Measurements from ENCODE around the gene CTBP2. TPM values are rescaled to one million over a fixed set of nuclear protein-coding genes. Genes with fewer than 3 reads are reported as not detected.

CTBP2 gene
- 60.9 and 63.6 TPM in 2 replicates for total RNA-seq (2012; rRNA removed)

DNA sequence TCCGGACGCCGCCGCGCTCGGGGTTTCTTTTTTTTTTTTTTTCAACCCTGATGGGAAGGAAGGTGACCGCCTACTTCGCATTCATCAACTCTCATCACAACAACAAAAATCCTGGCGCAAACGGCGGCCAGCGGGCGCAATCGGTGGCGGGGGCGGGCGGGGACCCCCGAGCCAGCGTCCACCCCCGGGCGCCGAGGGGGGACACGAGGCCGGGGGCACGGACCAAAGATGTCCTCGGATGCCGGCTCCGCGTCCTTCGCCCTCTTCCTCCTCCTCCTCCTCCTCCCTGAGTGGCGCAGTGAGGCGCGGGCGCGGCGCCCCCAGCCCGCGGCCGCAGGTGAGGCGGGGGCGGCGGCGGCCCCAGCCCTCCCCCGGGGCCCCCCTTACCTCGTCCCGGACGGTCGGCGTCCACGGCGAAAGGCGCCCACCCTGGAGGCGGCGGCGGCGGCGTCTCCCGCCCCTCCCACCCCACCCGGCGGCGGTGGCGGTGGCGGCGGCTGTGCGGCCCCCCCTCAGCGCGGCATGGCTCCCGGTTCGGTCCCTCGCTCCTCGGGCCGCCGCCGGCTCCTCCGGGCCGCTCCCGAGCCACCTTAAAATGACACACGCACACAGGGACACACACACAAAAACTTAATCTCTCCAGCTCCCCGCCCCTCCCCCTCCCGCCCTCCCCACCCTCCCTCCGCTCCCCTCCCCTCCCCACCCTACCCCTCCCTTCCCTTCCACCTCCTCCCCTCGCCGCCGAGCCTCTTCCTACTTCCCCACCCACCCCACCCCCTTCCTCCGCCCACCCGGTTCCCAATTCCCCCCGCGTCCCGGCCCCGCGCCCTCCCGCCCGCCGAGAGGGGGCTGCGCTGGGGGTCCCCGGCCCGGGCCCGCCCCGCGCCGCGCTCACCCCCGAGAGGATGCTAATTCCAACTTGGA is at the start of gene CTBP2:
Gene CTBP2 (minus strand): TSS at position 632 of the 924 bp plus-strand sequence.
- Histone ChIP-seq H3K9ac (ENCODE audit: low read depth, low read length) (peak within 1 kb of the TSS; percentile 89), H3K4me1 (ENCODE audit: control insufficient read depth, insufficient read depth, low read length) (peaks cover 32% of the 10 kb centered on the region), H3K36me3 (ENCODE audit: insufficient read depth, low read length) (no peaks in the 10 kb centered on the region), H3K4me2 (ENCODE audit: low read length) (peak within 1 kb of the TSS; percentile 99), H3K9me3 (replicated peaks; ENCODE audit: low read length) (no peaks in the 10 kb centered on the region), H3K27me3 (ENCODE audit: control insufficient read depth, insufficient read depth, low read length) (no peaks in the 10 kb centered on the region), H3K4me3 (ENCODE audit: low read length) (peak within 1 kb of the TSS; percentile 85)

DNA sequence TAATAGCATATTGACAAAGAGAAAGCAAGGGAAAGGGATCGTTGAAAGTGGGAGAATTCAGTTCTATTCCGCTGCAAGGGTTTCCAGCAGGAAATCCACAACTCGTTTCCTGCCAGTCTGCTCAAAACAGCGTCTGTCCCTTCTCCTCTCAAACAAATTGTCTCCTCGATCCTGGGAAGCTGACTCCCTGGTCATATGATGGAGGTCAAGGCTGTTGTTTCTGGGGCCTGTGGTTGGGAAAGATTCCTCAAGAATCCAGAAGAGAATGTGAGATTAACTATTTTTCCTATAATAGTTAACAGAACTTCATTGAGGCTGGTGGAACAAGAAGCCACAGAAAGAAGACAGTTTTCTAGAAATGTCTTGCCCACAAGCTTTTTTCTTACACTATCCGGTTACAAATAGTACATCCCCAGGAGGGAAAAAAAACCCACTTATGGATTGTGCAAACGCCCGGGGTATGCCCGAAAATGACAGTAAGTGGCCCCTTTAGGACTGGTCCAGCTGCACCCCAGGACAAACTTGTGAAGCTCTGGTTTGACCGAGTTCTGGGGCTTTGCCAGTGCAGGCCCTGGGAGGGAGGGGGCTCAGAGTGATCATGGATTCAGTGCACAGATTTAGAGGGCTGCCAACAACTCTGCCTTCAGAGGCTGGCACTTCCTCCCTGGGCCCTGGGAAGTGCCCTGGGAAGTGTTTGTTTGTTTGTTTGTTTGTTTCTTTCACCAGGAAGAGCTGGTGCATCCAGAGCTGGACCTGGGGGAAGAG is 49.4 kb upstream of the CTBP2 start:
- Histone ChIP-seq H3K4me3 (ENCODE audit: low read length) (peak overlapping the region; percentile 39), H3K9me3 (replicated peaks; ENCODE audit: low read length) (no peaks in the 10 kb centered on the region), H3K4me1 (ENCODE audit: control insufficient read depth, insufficient read depth, low read length) (peaks cover 11% of the 10 kb centered on the region), H3K4me2 (ENCODE audit: low read length) (peak overlapping the region; percentile 72), H3K27me3 (ENCODE audit: control insufficient read depth, insufficient read depth, low read length) (peaks cover 24% of the 10 kb centered on the region), H3K9ac (ENCODE audit: low read depth, low read length) (peak overlapping the region; percentile 2), H3K36me3 (ENCODE audit: insufficient read depth, low read length) (no peaks in the 10 kb centered on the region)

DNA sequence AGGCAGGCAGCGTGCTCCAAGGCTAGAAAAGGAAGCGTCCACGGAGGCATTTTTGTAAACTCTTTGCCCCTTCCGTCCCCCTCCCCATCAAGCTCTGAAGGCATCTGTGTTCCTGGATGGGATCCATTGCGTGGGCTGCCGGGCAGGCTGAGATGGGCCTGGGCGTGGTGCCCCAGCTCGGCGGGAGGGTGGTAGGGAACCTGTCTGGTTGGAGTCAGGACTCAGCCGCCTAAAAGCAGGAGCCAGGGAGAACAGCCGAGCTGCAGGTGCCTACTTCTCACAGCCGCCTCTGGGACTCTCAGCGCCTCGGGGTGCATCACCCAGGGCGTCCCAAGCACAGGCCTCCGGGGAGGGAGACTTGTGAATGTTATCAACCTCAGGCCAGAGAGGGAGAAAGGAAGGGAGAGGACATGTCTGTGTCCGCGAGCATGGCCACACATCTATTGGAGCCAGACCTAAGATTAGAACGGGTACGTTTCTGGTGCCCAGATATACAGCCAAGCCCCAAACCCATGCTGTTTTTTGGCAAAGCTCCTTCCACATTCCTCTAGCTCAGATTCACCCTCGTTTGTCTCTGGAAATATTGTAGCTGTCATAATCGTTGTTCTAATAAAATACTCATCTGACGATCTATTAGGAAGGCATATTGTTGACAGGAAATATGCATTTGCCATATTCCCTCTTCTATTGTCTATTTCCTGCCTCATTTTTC is 48.6 kb upstream of the CTBP2 start:
- peaks cover 11% of the 10 kb centered on the region for H3K4me1 ChIP-seq (ENCODE audit: control insufficient read depth, insufficient read depth, low read length)

DNA sequence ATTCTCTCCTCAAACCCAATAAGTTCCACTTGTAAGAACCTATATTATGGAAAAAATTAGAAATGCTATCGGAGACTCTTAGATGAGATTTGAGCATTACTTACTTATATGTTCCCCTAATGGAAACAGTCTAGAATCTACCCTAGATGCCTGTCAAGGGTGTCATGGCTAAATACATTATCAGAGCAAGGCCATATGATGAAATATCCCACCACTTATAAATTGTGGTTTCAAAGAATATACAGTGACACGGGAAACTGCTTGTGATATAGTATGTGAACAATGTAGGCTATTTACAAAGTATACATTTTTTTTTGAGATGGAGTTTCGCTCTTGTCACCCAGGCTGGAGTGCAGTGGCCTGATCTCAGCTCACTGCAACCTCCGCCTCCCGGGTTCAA is 46.3 kb upstream of the CTBP2 start:
- Histone ChIP-seq H3K4me3 (ENCODE audit: low read length) (no peak overlapping the region), H3K9me3 (replicated peaks; ENCODE audit: low read length) (no peaks in the 10 kb centered on the region), H3K4me1 (ENCODE audit: control insufficient read depth, insufficient read depth, low read length) (peaks cover 11% of the 10 kb centered on the region), H3K36me3 (ENCODE audit: insufficient read depth, low read length) (no peaks in the 10 kb centered on the region), H3K27me3 (ENCODE audit: control insufficient read depth, insufficient read depth, low read length) (peaks cover 13% of the 10 kb centered on the region), H3K9ac (ENCODE audit: low read depth, low read length) (no peak overlapping the region), H3K4me2 (ENCODE audit: low read length) (no peak overlapping the region)

More for the DNA sequence above, 48.6 kb upstream of the CTBP2 start:
- H3K4me2 ChIP-seq (ENCODE audit: low read length) = peak overlapping the region; percentile 72
- H3K36me3 ChIP-seq (ENCODE audit: insufficient read depth, low read length) = no peaks in the 10 kb centered on the region
- H3K4me3 ChIP-seq (ENCODE audit: low read length) = peak overlapping the region; percentile 39
- H3K9me3 ChIP-seq (replicated peaks; ENCODE audit: low read length) = no peaks in the 10 kb centered on the region
- no peak overlapping the region for H3K9ac ChIP-seq (ENCODE audit: low read depth, low read length)
- H3K27me3 ChIP-seq (ENCODE audit: control insufficient read depth, insufficient read depth, low read length) = peaks cover 30% of the 10 kb centered on the region

DNA sequence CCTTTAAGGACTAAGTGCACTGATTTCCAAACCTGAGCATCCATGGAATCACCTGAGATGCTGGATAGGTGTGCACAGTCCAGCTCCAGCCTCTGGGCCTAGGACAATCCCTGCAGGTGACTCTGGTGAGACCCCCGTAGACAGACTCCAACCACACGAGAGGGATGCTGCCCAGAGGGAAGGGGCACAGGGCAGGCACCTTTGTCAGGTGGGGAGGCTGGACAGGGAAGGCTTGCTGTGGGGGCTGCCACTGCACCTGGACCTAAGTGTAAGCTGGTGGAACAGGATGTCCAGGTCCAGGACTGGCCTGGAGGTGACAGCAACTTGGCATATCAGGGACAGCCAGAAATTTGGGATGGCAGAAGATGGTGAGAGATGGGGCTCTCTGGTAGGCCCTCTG is 45.1 kb upstream of the CTBP2 start:
- H3K36me3 ChIP-seq (ENCODE audit: insufficient read depth, low read length) = no peaks in the 10 kb centered on the region
- H3K4me1 ChIP-seq (ENCODE audit: control insufficient read depth, insufficient read depth, low read length) = peaks cover 11% of the 10 kb centered on the region
- no peaks in the 10 kb centered on the region for H3K9me3 ChIP-seq (replicated peaks; ENCODE audit: low read length)
- H3K4me2 ChIP-seq (ENCODE audit: low read length) = no peak overlapping the region
- H3K9ac ChIP-seq (ENCODE audit: low read depth, low read length) = no peak overlapping the region
- H3K27me3 ChIP-seq (ENCODE audit: control insufficient read depth, insufficient read depth, low read length) = peaks cover 13% of the 10 kb centered on the region
- no peak overlapping the region for H3K4me3 ChIP-seq (ENCODE audit: low read length)

DNA sequence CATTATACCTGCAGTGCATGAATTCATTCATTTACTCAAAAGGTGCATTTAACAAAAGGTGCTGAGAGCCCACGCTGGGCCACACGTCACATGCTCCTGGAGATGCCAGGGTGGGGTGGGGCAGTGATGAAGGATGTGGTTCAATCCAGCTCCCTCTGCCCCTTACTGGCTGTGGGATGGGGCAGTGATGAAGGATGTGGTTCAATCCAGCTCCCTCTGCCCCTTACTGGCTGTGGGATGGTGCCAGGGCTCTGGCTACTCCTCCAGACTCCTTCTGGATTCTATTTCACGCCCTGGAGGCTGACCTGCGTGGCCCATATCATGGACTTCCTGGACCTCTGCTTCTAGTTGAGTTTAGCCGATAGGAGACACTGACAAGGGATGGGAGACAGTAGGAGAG is 44.0 kb upstream of the CTBP2 start:
- peaks cover 18% of the 10 kb centered on the region for H3K27me3 ChIP-seq (ENCODE audit: control insufficient read depth, insufficient read depth, low read length)
- no peak overlapping the region for H3K9ac ChIP-seq (ENCODE audit: low read depth, low read length)
- no peaks in the 10 kb centered on the region for H3K36me3 ChIP-seq (ENCODE audit: insufficient read depth, low read length)

DNA sequence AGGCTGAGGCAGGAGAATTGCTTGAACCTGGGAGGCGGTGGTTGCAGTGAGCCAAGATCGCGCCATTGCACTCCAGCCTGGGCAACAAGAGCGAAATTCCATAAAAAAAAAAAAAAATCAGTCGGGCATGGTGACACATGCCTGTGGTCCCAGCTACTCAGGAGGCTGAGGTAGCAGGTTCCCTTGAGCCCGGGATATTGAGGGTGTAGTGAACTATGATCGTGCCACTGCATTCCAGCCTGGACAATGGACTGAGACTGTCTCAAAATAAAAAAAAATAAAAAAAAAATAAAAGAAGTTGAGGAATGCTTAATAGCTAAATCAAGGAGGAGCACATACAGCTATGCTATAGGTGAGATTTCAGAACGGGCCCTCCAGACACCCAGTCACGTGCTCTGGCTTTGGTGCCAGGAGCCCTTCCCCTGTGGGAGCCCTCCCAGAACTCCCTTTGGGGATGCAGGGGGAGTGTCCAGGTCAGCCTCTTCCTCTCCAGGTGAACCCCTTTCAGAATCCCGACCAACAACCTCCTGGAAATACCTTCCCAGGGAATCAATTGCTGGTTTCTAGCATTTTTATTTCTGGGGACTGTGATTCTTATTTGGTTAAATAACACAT is 42.9 kb upstream of the CTBP2 start:
- no peak overlapping the region for H3K4me2 ChIP-seq (ENCODE audit: low read length)
- no peak overlapping the region for H3K4me3 ChIP-seq (ENCODE audit: low read length)
- H3K4me1 ChIP-seq (ENCODE audit: control insufficient read depth, insufficient read depth, low read length) = no peaks in the 10 kb centered on the region
- no peaks in the 10 kb centered on the region for H3K36me3 ChIP-seq (ENCODE audit: insufficient read depth, low read length)
- H3K27me3 ChIP-seq (ENCODE audit: control insufficient read depth, insufficient read depth, low read length) = peaks cover 18% of the 10 kb centered on the region
- no peak overlapping the region for H3K9ac ChIP-seq (ENCODE audit: low read depth, low read length)
- H3K9me3 ChIP-seq (replicated peaks; ENCODE audit: low read length) = no peaks in the 10 kb centered on the region

More for the DNA sequence above, 44.0 kb upstream of the CTBP2 start:
- H3K9me3 ChIP-seq (replicated peaks; ENCODE audit: low read length) = no peaks in the 10 kb centered on the region
- H3K4me3 ChIP-seq (ENCODE audit: low read length) = no peak overlapping the region
- no peak overlapping the region for H3K4me2 ChIP-seq (ENCODE audit: low read length)
- peaks cover 7% of the 10 kb centered on the region for H3K4me1 ChIP-seq (ENCODE audit: control insufficient read depth, insufficient read depth, low read length)

DNA sequence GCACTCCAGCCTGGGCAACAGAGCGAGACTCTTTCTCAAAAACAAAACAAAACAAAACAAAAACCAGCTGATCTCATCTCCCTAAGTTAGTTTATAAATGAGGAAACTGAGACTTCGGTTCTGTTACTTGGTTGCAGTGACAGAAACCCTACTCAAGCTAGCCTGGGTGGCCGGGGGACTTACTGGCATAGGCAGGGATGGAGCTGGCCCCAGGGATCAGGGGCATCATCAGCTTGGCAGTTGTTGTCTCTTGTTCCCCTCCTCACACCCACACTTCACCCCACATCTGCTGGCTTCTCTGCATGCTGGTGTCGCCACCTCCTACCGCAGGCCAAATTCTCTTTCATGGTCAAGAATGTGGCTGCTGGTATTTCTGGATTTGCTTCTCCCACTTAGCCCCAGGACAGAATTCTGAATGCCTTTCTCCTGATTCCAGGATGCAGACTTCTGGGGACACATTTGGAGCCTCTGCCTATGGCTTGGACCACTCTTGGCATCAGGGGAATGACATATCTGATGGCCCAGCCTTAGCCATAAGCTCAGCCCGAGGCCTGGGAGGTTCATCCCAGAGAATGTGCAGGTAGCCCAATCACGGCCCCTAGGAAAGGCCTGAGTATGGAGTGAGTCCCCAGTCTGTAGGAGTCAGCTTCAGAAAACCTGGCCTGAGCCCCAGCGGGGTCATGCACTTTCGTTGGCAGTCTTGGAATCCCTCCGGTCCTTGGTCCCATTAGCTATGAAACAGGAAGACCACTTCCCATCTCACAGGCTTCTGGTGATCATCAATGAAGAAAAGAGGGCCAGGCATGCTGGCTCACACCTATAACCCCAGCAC is 41.6 kb upstream of the CTBP2 start:
- H3K27me3 ChIP-seq (ENCODE audit: control insufficient read depth, insufficient read depth, low read length) = peaks cover 14% of the 10 kb centered on the region

DNA sequence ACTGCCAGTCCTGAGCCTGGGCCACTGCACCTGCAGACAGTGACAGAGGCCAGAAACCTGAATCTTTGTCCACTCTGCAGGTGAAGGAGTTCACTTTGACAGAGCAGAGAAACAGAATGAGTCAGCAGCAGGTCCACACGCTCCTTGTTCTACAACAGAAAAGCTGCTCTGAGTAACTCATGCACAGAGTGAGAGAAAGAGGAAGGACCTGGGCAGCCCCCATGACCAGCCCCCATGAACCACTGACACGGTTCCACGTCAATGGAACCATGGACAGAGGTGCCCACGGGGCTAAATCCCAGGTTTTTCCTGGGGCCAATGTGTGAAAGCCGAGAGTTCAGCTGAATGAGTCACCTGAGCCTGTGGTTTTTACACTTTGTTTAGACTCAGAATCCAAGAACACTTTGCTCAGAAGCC is 40.8 kb upstream of the CTBP2 start:
- Histone ChIP-seq H3K36me3 (ENCODE audit: insufficient read depth, low read length) (no peaks in the 10 kb centered on the region), H3K4me1 (ENCODE audit: control insufficient read depth, insufficient read depth, low read length) (no peaks in the 10 kb centered on the region), H3K27me3 (ENCODE audit: control insufficient read depth, insufficient read depth, low read length) (peaks cover 10% of the 10 kb centered on the region), H3K9ac (ENCODE audit: low read depth, low read length) (no peak overlapping the region), H3K4me3 (ENCODE audit: low read length) (no peak overlapping the region), H3K9me3 (replicated peaks; ENCODE audit: low read length) (no peaks in the 10 kb centered on the region), H3K4me2 (ENCODE audit: low read length) (no peak overlapping the region)

More for the DNA sequence above, 41.6 kb upstream of the CTBP2 start:
- Histone ChIP-seq H3K36me3 (ENCODE audit: insufficient read depth, low read length) (no peaks in the 10 kb centered on the region), H3K4me1 (ENCODE audit: control insufficient read depth, insufficient read depth, low read length) (no peaks in the 10 kb centered on the region), H3K4me3 (ENCODE audit: low read length) (no peak overlapping the region), H3K4me2 (ENCODE audit: low read length) (no peak overlapping the region), H3K9ac (ENCODE audit: low read depth, low read length) (no peak overlapping the region), H3K9me3 (replicated peaks; ENCODE audit: low read length) (no peaks in the 10 kb centered on the region)

DNA sequence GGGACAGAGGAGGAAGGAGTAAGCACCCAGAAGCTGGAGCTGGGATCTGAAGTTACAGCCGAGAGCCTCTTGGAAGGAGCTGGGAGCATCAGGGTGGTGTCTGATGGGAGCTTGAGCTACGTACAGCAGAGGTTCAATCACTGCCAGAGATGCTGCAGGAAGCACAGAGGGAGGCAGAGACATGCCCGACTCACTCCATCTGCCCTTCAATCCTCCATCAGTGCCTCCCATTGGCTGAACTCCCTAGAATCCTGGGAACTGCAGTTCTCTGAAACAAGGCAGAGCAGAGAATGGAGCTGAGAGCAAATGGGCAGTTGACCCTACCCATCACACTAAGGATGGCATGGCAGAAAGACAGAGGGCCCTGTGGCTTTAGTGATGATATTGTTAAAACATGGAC is 40.0 kb upstream of the CTBP2 start:
- Histone ChIP-seq H3K27me3 (ENCODE audit: control insufficient read depth, insufficient read depth, low read length) (peaks cover 10% of the 10 kb centered on the region), H3K9me3 (replicated peaks; ENCODE audit: low read length) (no peaks in the 10 kb centered on the region), H3K4me2 (ENCODE audit: low read length) (no peak overlapping the region), H3K36me3 (ENCODE audit: insufficient read depth, low read length) (no peaks in the 10 kb centered on the region), H3K4me3 (ENCODE audit: low read length) (no peak overlapping the region), H3K4me1 (ENCODE audit: control insufficient read depth, insufficient read depth, low read length) (no peaks in the 10 kb centered on the region), H3K9ac (ENCODE audit: low read depth, low read length) (no peak overlapping the region)
